ENCODE results near the gene EXOC6B.

Gene EXOC6B

GRCh38 chr2:72178551-72178950, 647.3 kb downstream of the EXOC6B start:
- no peak overlapping the region for H3K4me3 ChIP-seq (ENCODE audit: insufficient read length, low read depth)
- TF ChIP-seq YY1 (IDR thresholded peaks at IDR 0.05; ENCODE audit: insufficient read depth, insufficient read length) (no peak), ZNF274 (IDR thresholded peaks at IDR 0.05; ENCODE audit: low read depth, low read length) (no peak), SUZ12 (IDR thresholded peaks at IDR 0.05; ENCODE audit: extremely low read depth, insufficient read depth, insufficient read length) (no peak)
- H3K9me3 ChIP-seq (ENCODE audit: insufficient read depth, low read length): peaks cover 14% of the 10 kb centered on the region
- H3K27me3 ChIP-seq (ENCODE audit: insufficient read depth, insufficient read length): no peaks in the 10 kb centered on the region
- H3K4me1 ChIP-seq (ENCODE audit: insufficient read depth, insufficient read length): no peaks in the 10 kb centered on the region
- DNase-seq (ENCODE audit: low read depth, low spot score): no peak
- no peak overlapping the region for H3K9ac ChIP-seq (ENCODE audit: insufficient read length, low read depth)
- peaks cover 4% of the 10 kb centered on the region for H3K36me3 ChIP-seq (ENCODE audit: insufficient read depth, insufficient read length, low read length)

- no peaks in the 10 kb centered on the region for H3K4me1 ChIP-seq (ENCODE audit: insufficient read depth, insufficient read length)
- DNase-seq (ENCODE audit: low read depth, low spot score): no peak
- peaks cover 14% of the 10 kb centered on the region for H3K9me3 ChIP-seq (ENCODE audit: insufficient read depth, low read length)
- no peaks in the 10 kb centered on the region for H3K27me3 ChIP-seq (ENCODE audit: insufficient read depth, insufficient read length)
- H3K4me3 ChIP-seq (ENCODE audit: insufficient read length, low read depth): no peak overlapping the region
- H3K36me3 ChIP-seq (ENCODE audit: insufficient read depth, insufficient read length, low read length): peaks cover 4% of the 10 kb centered on the region
- no peak overlapping the region for H3K9ac ChIP-seq (ENCODE audit: insufficient read length, low read depth)
- TF ChIP-seq ZNF274 (IDR thresholded peaks at IDR 0.05; ENCODE audit: low read depth, low read length): no peak
- no peak for TF ChIP-seq YY1 (IDR thresholded peaks at IDR 0.05; ENCODE audit: insufficient read depth, insufficient read length)
- no peak for TF ChIP-seq SUZ12 (IDR thresholded peaks at IDR 0.05; ENCODE audit: extremely low read depth, insufficient read depth, insufficient read length)
Observed at GRCh38 chr2:72176281-72176680, 649.6 kb downstream of the EXOC6B start.

- H3K27me3 ChIP-seq (ENCODE audit: insufficient read depth, insufficient read length): no peaks in the 10 kb centered on the region
- no peak overlapping the region for H3K9ac ChIP-seq (ENCODE audit: insufficient read length, low read depth)
- H3K4me1 ChIP-seq (ENCODE audit: insufficient read depth, insufficient read length): no peaks in the 10 kb centered on the region
- no peak overlapping the region for H3K4me3 ChIP-seq (ENCODE audit: insufficient read length, low read depth)
- H3K36me3 ChIP-seq (ENCODE audit: insufficient read depth, insufficient read length, low read length): peaks cover 4% of the 10 kb centered on the region
- no peak for TF ChIP-seq ZNF274 (IDR thresholded peaks at IDR 0.05; ENCODE audit: low read depth, low read length)
- no peak for TF ChIP-seq SUZ12 (IDR thresholded peaks at IDR 0.05; ENCODE audit: extremely low read depth, insufficient read depth, insufficient read length)
- no peak for TF ChIP-seq YY1 (IDR thresholded peaks at IDR 0.05; ENCODE audit: insufficient read depth, insufficient read length)
- no peak for DNase-seq (ENCODE audit: low read depth, low spot score)
- H3K9me3 ChIP-seq (ENCODE audit: insufficient read depth, low read length): peaks cover 13% of the 10 kb centered on the region
Observed at GRCh38 chr2:72175636-72176035, 650.2 kb downstream of the EXOC6B start.

GRCh38 chr2:72173640-72174321, 652.1 kb downstream of the EXOC6B start:
- Histone ChIP-seq H3K27me3 (ENCODE audit: insufficient read depth, insufficient read length) (no peaks in the 10 kb centered on the region), H3K36me3 (ENCODE audit: insufficient read depth, insufficient read length, low read length) (peaks cover 2% of the 10 kb centered on the region), H3K4me1 (ENCODE audit: insufficient read depth, insufficient read length) (no peaks in the 10 kb centered on the region), H3K9me3 (ENCODE audit: insufficient read depth, low read length) (no peaks in the 10 kb centered on the region), H3K4me3 (ENCODE audit: insufficient read length, low read depth) (no peak overlapping the region), H3K9ac (ENCODE audit: insufficient read length, low read depth) (no peak overlapping the region)
- no peak for DNase-seq (ENCODE audit: low read depth, low spot score)
- TF ChIP-seq YY1 (IDR thresholded peaks at IDR 0.05; ENCODE audit: insufficient read depth, insufficient read length) (no peak), ZNF274 (IDR thresholded peaks at IDR 0.05; ENCODE audit: low read depth, low read length) (no peak), SUZ12 (IDR thresholded peaks at IDR 0.05; ENCODE audit: extremely low read depth, insufficient read depth, insufficient read length) (no peak)

- H3K9me3 ChIP-seq (ENCODE audit: insufficient read depth, low read length): no peaks in the 10 kb centered on the region
- DNase-seq (ENCODE audit: low read depth, low spot score): no peak
- H3K4me1 ChIP-seq (ENCODE audit: insufficient read depth, insufficient read length): no peaks in the 10 kb centered on the region
- no peak overlapping the region for H3K4me3 ChIP-seq (ENCODE audit: insufficient read length, low read depth)
- TF ChIP-seq SUZ12 (IDR thresholded peaks at IDR 0.05; ENCODE audit: extremely low read depth, insufficient read depth, insufficient read length): no peak
- TF ChIP-seq YY1 (IDR thresholded peaks at IDR 0.05; ENCODE audit: insufficient read depth, insufficient read length): no peak
- no peak for TF ChIP-seq ZNF274 (IDR thresholded peaks at IDR 0.05; ENCODE audit: low read depth, low read length)
- H3K9ac ChIP-seq (ENCODE audit: insufficient read length, low read depth): no peak overlapping the region
- no peaks in the 10 kb centered on the region for H3K36me3 ChIP-seq (ENCODE audit: insufficient read depth, insufficient read length, low read length)
- H3K27me3 ChIP-seq (ENCODE audit: insufficient read depth, insufficient read length): no peaks in the 10 kb centered on the region
Observed at GRCh38 chr2:72172478-72172877, 653.4 kb downstream of the EXOC6B start.

- H3K27me3 ChIP-seq (ENCODE audit: insufficient read depth, insufficient read length): no peaks in the 10 kb centered on the region
- H3K36me3 ChIP-seq (ENCODE audit: insufficient read depth, insufficient read length, low read length): no peaks in the 10 kb centered on the region
- H3K4me3 ChIP-seq (ENCODE audit: insufficient read length, low read depth): no peak overlapping the region
- no peak for TF ChIP-seq SUZ12 (IDR thresholded peaks at IDR 0.05; ENCODE audit: extremely low read depth, insufficient read depth, insufficient read length)
- TF ChIP-seq YY1 (IDR thresholded peaks at IDR 0.05; ENCODE audit: insufficient read depth, insufficient read length): no peak
- TF ChIP-seq ZNF274 (IDR thresholded peaks at IDR 0.05; ENCODE audit: low read depth, low read length): no peak
- H3K9ac ChIP-seq (ENCODE audit: insufficient read length, low read depth): no peak overlapping the region
- DNase-seq (ENCODE audit: low read depth, low spot score): no peak
- H3K4me1 ChIP-seq (ENCODE audit: insufficient read depth, insufficient read length): no peaks in the 10 kb centered on the region
- no peaks in the 10 kb centered on the region for H3K9me3 ChIP-seq (ENCODE audit: insufficient read depth, low read length)
Observed at GRCh38 chr2:72166279-72166678, 659.6 kb downstream of the EXOC6B start.

GRCh38 chr2:72165792-72166191, 660.0 kb downstream of the EXOC6B start:
- DNase-seq (ENCODE audit: low read depth, low spot score): no peak
- TF ChIP-seq SUZ12 (IDR thresholded peaks at IDR 0.05; ENCODE audit: extremely low read depth, insufficient read depth, insufficient read length) (no peak), YY1 (IDR thresholded peaks at IDR 0.05; ENCODE audit: insufficient read depth, insufficient read length) (no peak), ZNF274 (IDR thresholded peaks at IDR 0.05; ENCODE audit: low read depth, low read length) (no peak)

More at GRCh38 chr2:72165792-72166191, 660.0 kb downstream of the EXOC6B start:
- no peaks in the 10 kb centered on the region for H3K9me3 ChIP-seq (ENCODE audit: insufficient read depth, low read length)
- peaks cover 2% of the 10 kb centered on the region for H3K27me3 ChIP-seq (ENCODE audit: insufficient read depth, insufficient read length)
- no peak overlapping the region for H3K4me3 ChIP-seq (ENCODE audit: insufficient read length, low read depth)
- no peak overlapping the region for H3K9ac ChIP-seq (ENCODE audit: insufficient read length, low read depth)
- no peaks in the 10 kb centered on the region for H3K4me1 ChIP-seq (ENCODE audit: insufficient read depth, insufficient read length)
- no peaks in the 10 kb centered on the region for H3K36me3 ChIP-seq (ENCODE audit: insufficient read depth, insufficient read length, low read length)

All from NT2/D1 (cell line).